Measurements from ENCODE around the gene PJA2. TPM values are rescaled to one million over a fixed set of nuclear protein-coding genes. Genes with fewer than 3 reads are reported as not detected.

Gene PJA2
- total and polyA plus RNA-seq, 2 donors from 2014 or later = 30.3 to 103 TPM

GRCh38 chr5:109412981-109413402 lies 3.2 kb upstream of the PJA2 start:
- peak overlapping the region in 1 of 3 donors; percentile 1 for H3K9ac ChIP-seq (ENCODE audit: low read length in 3 of 3)

DNA sequence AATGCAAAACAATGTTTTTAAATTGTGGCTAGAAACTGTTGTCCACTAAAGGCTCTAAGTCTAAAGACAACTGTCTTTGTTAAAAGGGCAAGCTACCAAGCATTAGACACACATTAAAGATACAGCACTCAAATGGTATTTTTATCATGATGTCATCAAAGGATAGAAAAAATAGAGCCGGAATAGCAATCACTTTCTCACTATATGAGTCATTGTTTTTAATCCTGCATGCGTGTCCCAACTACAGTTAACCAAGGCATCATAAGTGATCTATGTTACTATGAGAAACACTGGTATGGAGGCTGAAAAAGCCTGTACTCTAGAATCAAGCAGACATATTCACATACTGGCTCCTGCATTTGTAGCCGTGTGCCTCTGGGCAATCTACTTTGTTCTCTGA lies 1.9 kb upstream of the PJA2 start:
- H3K9me3 ChIP-seq (ENCODE audit: control insufficient read depth in 2 of 3, insufficient read depth in 1 of 3, low read length in 3 of 3) = peaks cover 0 to 5% (median 0%) of the 10 kb centered on the region in 3 donors
- TF ChIP-seq CTCF (IDR thresholded peaks at IDR 0.05; ENCODE audit: borderline replicate concordance, extremely low read depth, insufficient read depth) = no peak
- H3K4me1 ChIP-seq (ENCODE audit: control insufficient read depth in 2 of 3, insufficient read depth in 2 of 3, low read depth in 1 of 3, low read length in 3 of 3) = peaks cover 0 to 17% (median 4%) of the 10 kb centered on the region in 3 donors
- no peak overlapping the region for H3K4me3 ChIP-seq (ENCODE audit: low read length in 3 of 3)
- no peak overlapping the region for H3K27ac ChIP-seq (ENCODE audit: low read depth in 2 of 2, low read length in 2 of 2)
- H3K36me3 ChIP-seq (ENCODE audit: control insufficient read depth in 2 of 3, insufficient read depth in 3 of 3, low read length in 3 of 3) = no peaks in the 10 kb centered on the region
- no peak overlapping the region for H3K9ac ChIP-seq (ENCODE audit: low read length in 3 of 3)
- peak in 2 of 5 donors; percentile 12 to 21 for DNase-seq
- intact Hi-C loops (cut with DNase I) = no loop called here
- no peaks in the 10 kb centered on the region for H3K27me3 ChIP-seq (ENCODE audit: control insufficient read depth, insufficient read depth, low read length)
- FAIRE-seq = no peak

More at GRCh38 chr5:109412981-109413402, 3.2 kb upstream of the PJA2 start:
- Histone ChIP-seq H3K27me3 (ENCODE audit: control insufficient read depth, insufficient read depth, low read length) (no peaks in the 10 kb centered on the region), H3K9me3 (ENCODE audit: control insufficient read depth in 2 of 3, insufficient read depth in 1 of 3, low read length in 3 of 3) (peaks cover 0 to 5% (median 0%) of the 10 kb centered on the region in 3 donors), H3K4me3 (ENCODE audit: low read length in 3 of 3) (no peak overlapping the region), H3K4me1 (ENCODE audit: control insufficient read depth in 2 of 3, insufficient read depth in 2 of 3, low read depth in 1 of 3, low read length in 3 of 3) (peaks cover 0 to 8% (median 4%) of the 10 kb centered on the region in 3 donors), H3K36me3 (ENCODE audit: control insufficient read depth in 2 of 3, insufficient read depth in 3 of 3, low read length in 3 of 3) (no peaks in the 10 kb centered on the region), H3K27ac (ENCODE audit: low read depth in 2 of 2, low read length in 2 of 2) (peak overlapping the region; percentile 2 to 11)
- FAIRE-seq (no peak), DNase-seq (peak in 1 of 5 donors; percentile 3)
- intact Hi-C loops (cut with DNase I) = no loop called here
- no peak for TF ChIP-seq CTCF (IDR thresholded peaks at IDR 0.05; ENCODE audit: borderline replicate concordance, extremely low read depth, insufficient read depth)

DNA sequence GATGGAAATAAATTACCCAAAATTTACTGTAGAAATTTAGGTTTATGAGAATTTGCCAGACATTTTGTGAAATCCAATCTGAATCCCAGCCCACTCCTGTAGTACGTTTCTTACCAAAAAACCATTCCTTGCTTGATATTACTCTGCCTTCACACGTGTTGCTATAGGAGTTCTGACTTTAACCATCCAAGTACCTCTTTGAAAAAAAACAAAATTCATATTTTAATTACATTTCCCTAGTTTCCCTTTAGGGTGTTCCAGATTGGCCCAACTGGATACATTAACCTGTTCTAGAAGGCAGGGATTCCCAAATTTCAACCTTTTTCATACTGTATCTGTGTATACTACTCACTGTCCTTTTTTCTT lies 1.4 kb upstream of the PJA2 start:
- Histone ChIP-seq H3K27ac (ENCODE audit: low read depth in 2 of 2, low read length in 2 of 2) (peak overlapping the region; percentile 92 to 99), H3K4me3 (ENCODE audit: low read length in 3 of 3) (peak overlapping the region; percentile 82 to 100 (median 97)), H3K4me1 (ENCODE audit: control insufficient read depth in 2 of 3, insufficient read depth in 2 of 3, low read depth in 1 of 3, low read length in 3 of 3) (peaks cover 0 to 22% (median 4%) of the 10 kb centered on the region in 3 donors), H3K27me3 (ENCODE audit: control insufficient read depth, insufficient read depth, low read length) (no peaks in the 10 kb centered on the region), H3K9me3 (ENCODE audit: control insufficient read depth in 2 of 3, insufficient read depth in 1 of 3, low read length in 3 of 3) (peaks cover 0 to 4% (median 0%) of the 10 kb centered on the region in 3 donors), H3K36me3 (ENCODE audit: control insufficient read depth in 2 of 3, insufficient read depth in 3 of 3, low read length in 3 of 3) (no peaks in the 10 kb centered on the region), H3K9ac (ENCODE audit: low read length in 3 of 3) (peak overlapping the region; percentile 59 to 100 (median 95))
- DNase-seq (no peak), FAIRE-seq (no peak)
- no peak for TF ChIP-seq CTCF (IDR thresholded peaks at IDR 0.05; ENCODE audit: borderline replicate concordance, extremely low read depth, insufficient read depth)
- intact Hi-C loops (cut with DNase I) = no loop called here

Measured in kidney (tissue), 14 donors.